ENCODE data around the gene ITIH6.

The ITIH6 gene

DNA sequence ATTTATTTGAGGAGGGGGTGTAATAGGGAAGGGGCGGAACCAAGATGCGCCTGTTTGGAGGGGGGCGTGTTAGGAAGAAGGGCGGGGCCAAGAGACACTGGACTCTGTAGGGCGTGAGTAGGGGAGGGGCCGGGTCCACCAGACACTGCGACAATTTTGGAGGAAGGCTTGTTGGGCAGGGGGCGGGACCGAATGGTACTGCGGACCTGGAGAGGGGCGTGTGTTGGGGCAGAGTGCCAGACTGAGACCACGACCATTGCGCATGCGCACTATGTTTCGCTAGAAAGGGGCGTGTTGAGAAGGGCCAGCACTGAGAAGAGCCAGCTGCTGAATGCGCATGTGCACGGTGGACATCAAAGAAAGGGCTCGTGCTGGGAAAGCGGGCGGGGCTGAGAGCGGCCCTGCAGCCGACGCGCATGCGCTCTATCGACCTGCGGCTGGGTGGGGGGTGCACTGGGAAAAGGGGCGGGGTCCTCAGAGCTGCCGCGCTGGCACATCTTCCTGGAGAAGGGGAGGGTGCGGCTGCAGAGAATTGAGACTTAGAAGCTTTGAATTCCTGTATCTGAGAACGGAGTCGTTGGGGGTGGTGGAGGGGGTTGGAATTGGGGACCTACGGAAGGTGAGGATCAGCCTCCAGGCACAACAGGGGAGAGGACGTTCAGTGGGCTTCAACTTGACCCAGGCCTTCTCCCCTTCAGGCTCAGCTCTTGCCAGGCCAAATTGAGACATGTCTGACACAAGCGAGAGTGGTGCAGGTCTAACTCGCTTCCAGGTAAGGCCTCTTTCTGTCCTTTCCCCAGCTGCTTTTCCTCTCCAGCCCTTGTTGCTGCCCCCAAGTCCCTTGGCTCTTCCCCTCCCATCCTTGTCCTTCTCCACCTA lies 10.8 kb upstream of the ITIH6 start:
- Mint-ChIP-seq H3K4me1 (peaks cover 20% of the 10 kb centered on the region), H3K36me3 (ENCODE audit: low read depth) (peaks cover 40% of the 10 kb centered on the region), H3K27ac (peak overlapping the region; percentile 100), H3K4me3 (peak overlapping the region; percentile 99), H3K27me3 (ENCODE audit: low read depth, poor library complexity) (peaks cover 3% of the 10 kb centered on the region), H3K9me3 (peaks cover 67% of the 10 kb centered on the region)
- DNase-seq = peak; percentile 93
- TF ChIP-seq, protein P1, sequence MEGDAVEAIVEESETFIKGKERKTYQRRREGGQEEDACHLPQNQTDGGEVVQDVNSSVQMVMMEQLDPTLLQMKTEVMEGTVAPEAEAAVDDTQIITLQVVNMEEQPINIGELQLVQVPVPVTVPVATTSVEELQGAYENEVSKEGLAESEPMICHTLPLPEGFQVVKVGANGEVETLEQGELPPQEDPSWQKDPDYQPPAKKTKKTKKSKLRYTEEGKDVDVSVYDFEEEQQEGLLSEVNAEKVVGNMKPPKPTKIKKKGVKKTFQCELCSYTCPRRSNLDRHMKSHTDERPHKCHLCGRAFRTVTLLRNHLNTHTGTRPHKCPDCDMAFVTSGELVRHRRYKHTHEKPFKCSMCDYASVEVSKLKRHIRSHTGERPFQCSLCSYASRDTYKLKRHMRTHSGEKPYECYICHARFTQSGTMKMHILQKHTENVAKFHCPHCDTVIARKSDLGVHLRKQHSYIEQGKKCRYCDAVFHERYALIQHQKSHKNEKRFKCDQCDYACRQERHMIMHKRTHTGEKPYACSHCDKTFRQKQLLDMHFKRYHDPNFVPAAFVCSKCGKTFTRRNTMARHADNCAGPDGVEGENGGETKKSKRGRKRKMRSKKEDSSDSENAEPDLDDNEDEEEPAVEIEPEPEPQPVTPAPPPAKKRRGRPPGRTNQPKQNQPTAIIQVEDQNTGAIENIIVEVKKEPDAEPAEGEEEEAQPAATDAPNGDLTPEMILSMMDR (IDR thresholded peaks at IDR 0.05) = no peak

DNA sequence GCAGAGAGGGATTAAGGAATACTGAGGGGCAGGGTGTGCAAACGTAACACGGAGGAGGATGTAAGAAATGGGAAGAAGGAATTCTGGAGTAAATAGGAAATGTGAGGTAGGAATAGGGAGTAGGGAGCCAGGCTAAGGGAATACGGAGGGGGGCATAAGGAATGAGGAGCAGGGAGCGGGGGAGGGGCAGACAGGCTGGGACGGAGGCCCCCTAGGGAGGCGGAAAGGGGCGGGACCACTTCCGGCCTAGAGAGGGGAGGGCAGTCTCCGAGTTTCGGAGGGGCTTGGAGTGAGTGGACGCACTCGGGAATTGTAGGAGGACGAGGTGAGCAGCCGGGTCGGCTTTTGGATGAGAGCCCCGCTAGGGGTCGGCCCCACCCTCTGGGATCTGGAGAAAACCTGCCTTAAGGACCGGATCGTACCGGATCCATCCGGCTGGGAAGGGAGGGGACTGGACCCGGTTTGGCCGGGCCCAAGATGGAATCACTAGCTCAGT lies 10.1 kb upstream of the ITIH6 start:
- peaks cover 20% of the 10 kb centered on the region for H3K4me1 Mint-ChIP-seq
- peaks cover 3% of the 10 kb centered on the region for H3K27me3 Mint-ChIP-seq (ENCODE audit: low read depth, poor library complexity)
- H3K27ac Mint-ChIP-seq = peak overlapping the region; percentile 100
- H3K9me3 Mint-ChIP-seq = peaks cover 65% of the 10 kb centered on the region
- peaks cover 33% of the 10 kb centered on the region for H3K36me3 Mint-ChIP-seq (ENCODE audit: low read depth)
- TF ChIP-seq, protein P1 (IDR thresholded peaks at IDR 0.05) = no peak
- peak overlapping the region; percentile 99 for H3K4me3 Mint-ChIP-seq
- peak; percentile 77 for DNase-seq

DNA sequence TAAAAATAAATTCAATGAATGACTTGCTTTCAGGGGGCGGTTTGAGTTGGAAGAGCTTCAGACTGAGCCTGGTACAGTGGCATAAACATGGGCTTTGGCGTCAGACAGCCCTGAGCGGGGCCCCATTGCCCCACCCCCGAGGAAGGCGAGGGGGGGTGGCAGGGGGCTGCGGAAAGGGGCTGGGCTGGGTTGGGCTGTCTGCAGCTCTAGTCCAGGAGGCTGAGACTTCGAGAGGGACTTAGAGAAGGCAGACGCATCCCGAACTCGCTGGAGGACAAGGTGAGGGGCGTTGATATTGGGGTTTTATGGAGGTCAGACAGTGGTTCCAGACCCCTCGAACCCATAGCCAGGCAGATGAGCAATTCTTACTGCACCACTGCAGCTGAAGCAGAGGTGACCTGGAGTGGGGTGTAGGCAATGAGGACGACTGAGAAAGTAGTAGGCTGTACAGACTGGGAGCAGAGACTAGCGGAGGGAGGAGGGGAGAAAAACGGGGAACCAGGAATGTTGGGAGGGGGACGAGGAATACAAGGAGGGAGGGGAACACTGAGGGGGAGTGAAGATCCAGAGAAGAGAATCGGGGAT lies 9.6 kb upstream of the ITIH6 start, which contains the start of gene MAGED2:
TSS of gene MAGED2 (plus strand) at position 222 of the 585 bp plus-strand sequence. CDS start 1,587 bp downstream, outside the sequence.
- H3K4me1 Mint-ChIP-seq = peaks cover 20% of the 10 kb centered on the region
- H3K27ac Mint-ChIP-seq = peak within 1 kb of the TSS; percentile 100
- DNase-seq = peak; percentile 53
- H3K9me3 Mint-ChIP-seq = peaks cover 65% of the 10 kb centered on the region
- H3K36me3 Mint-ChIP-seq (ENCODE audit: low read depth) = peaks cover 27% of the 10 kb centered on the region
- H3K27me3 Mint-ChIP-seq (ENCODE audit: low read depth, poor library complexity) = peaks cover 3% of the 10 kb centered on the region
- TF ChIP-seq, protein P1 (IDR thresholded peaks at IDR 0.05) = no peak
- H3K4me3 Mint-ChIP-seq = peak within 1 kb of the TSS; percentile 99

DNA sequence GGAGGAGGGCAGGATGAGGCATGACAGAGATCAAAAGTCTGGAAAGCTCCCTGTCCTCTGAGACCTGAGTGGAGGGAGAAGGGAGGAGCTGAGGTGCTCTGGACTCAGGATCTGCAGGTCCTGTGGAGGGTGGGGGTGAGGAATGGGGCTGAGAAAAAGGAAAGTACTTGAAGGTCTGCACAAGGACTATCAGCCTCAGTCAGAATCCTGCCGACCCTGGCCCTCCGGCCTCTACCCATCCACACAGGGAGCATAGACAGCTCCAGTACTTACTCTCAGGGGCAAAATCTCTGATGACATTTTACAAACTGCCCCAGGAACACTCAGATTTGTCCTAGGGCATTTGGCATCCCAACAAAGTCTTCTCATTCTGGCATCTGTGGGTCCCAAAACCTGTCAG lies 991 bp upstream of the ITIH6 start:
- Mint-ChIP-seq H3K4me1 (peaks cover 5% of the 10 kb centered on the region), H3K27me3 (ENCODE audit: low read depth, poor library complexity) (peaks cover 7% of the 10 kb centered on the region), H3K9me3 (peaks cover 44% of the 10 kb centered on the region), H3K4me3 (no peak overlapping the region), H3K36me3 (ENCODE audit: low read depth) (no peaks in the 10 kb centered on the region), H3K27ac (no peak overlapping the region)
- DNase-seq = no peak
- TF ChIP-seq, protein P1 (IDR thresholded peaks at IDR 0.05) = no peak

DNA sequence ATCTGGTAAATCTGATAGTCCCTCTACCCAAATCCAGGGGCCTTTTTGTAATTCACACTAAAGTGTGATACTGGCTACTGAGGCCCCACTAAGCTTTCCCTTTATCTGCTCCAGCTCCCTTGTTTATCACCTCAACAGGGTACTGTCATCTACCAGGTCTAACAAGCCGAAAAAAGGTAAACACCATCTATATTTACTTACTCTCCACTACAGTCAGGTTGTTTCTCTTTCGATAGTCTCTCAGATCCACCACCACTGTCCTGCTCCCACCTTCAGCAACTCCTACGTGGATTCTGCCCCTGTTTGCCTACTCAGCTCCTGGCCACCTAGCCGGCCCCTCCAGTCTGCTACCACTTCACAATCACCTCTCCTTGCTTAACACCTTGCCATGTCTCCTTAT lies 3.3 kb downstream of the ITIH6 start:
- no peak overlapping the region for H3K4me3 Mint-ChIP-seq
- peaks cover 7% of the 10 kb centered on the region for H3K27me3 Mint-ChIP-seq (ENCODE audit: low read depth, poor library complexity)
- no peak overlapping the region for H3K27ac Mint-ChIP-seq
- peaks cover 11% of the 10 kb centered on the region for H3K4me1 Mint-ChIP-seq
- no peaks in the 10 kb centered on the region for H3K36me3 Mint-ChIP-seq (ENCODE audit: low read depth)
- TF ChIP-seq, protein P1 (IDR thresholded peaks at IDR 0.05) = no peak
- no peak for DNase-seq
- peaks cover 48% of the 10 kb centered on the region for H3K9me3 Mint-ChIP-seq

Data from nephron progenitor cell (in vitro differentiated cells).